Panc1 (cell line): ENCODE data around the gene SPAG5. TPM values are rescaled to one million over a fixed set of nuclear protein-coding genes. Genes with fewer than 3 reads are reported as not detected.

Experiments used
- ATAC-seq: fragments of 200-7000 bp; cut with Tn5 transposase; 2 replicates; pipeline ENCODE4 v1.9.1; 2020; ENCODE audit warnings: mild to moderate bottlenecking, moderate library complexity
- BruUV-seq: library from RNA; stranded (reverse); fragments of 400-500 nt; replicated peaks from 2 replicates; lab custom pipeline; 2021; lab: Mats Ljungman, UMichigan
- CTCF ChIA-PET: fragments of 300-600 bp; sonication (Branson Sonifier 250); formaldehyde crosslinking; loops from one replicate; lab custom pipeline; 2022; ENCODE audit warnings: antibody characterized with exemption; lab: Charles Lee
- POLR2A ChIA-PET: fragments of 300-600 bp; sonication (Branson Sonifier 250); formaldehyde crosslinking; loops from one replicate; lab custom pipeline; 2022; ENCODE audit warnings: antibody characterized with exemption; lab: Charles Lee
- DNase-seq: peaks from one replicate; pipeline ENCODE4 v3.0.0-alpha.2; 2010; ENCODE audit warnings: low read depth, low spot score
- H3K27ac ChIP-seq: 2 replicates; pipeline ENCODE4 v1.5.1; 2011; ENCODE audit warnings: mild to moderate bottlenecking, low read length, inconsistent platforms
- H3K27me3 ChIP-seq: fragments of 200-500 bp; sonication (Bioruptor generic); 2 replicates; pipeline ENCODE4 v1.6.0; 2014; ENCODE audit warnings: low read length, inconsistent platforms; ENCODE audit not compliant: control insufficient read depth, insufficient read depth
- H3K36me3 ChIP-seq: fragments of 200-500 bp; sonication (Bioruptor generic); 2 replicates; pipeline ENCODE4 v1.5.1; 2014; ENCODE audit warnings: inconsistent platforms, mild to moderate bottlenecking, low read length, moderate library complexity; ENCODE audit not compliant: control insufficient read depth, insufficient read depth
- H3K4me1 ChIP-seq: 2 replicates; pipeline ENCODE4 v1.5.1; 2011; ENCODE audit warnings: inconsistent platforms, mild to moderate bottlenecking, low read length, moderate library complexity; ENCODE audit not compliant: control insufficient read depth, insufficient read depth
- H3K4me3 ChIP-seq, 2 experiments: 2 replicates each; pipeline ENCODE4 v1.5.1; 2011 to 2012; ENCODE audit warnings: low read depth in 2 of 2, low read length in 2 of 2, mild to moderate bottlenecking in 2 of 2, inconsistent platforms in 1 of 2, moderate library complexity in 1 of 2
- H3K9me3 ChIP-seq: fragments of 200-500 bp; sonication (Bioruptor generic); 2 replicates; pipeline ENCODE4 v1.5.1; 2014; ENCODE audit warnings: low read depth, mild to moderate bottlenecking, inconsistent platforms, low read length, moderate library complexity; ENCODE audit not compliant: control insufficient read depth, insufficient read depth
- CTCF ChIP-seq: fragments of 450-650 bp; IDR thresholded peaks from 2 replicates; pipeline ENCODE4 v1.5.1; 2017; ENCODE audit warnings: mild to moderate bottlenecking
- POLR2AphosphoS5 ChIP-seq: IDR thresholded peaks from 2 replicates; pipeline ENCODE4 v1.6.1; 2012; ENCODE audit warnings: mild to moderate bottlenecking, low read depth, low read length, moderate library complexity
- REST ChIP-seq, 2 experiments: IDR thresholded peaks; 2 replicates each; pipeline ENCODE4 v1.6.1; 2011 to 2012; ENCODE audit warnings: low read depth in 2 of 2, control low read depth in 1 of 2, low read length in 1 of 2, mild to moderate bottlenecking in 1 of 2, moderate library complexity in 1 of 2; ENCODE audit not compliant: insufficient read depth in 1 of 2
- SIN3A ChIP-seq: IDR thresholded peaks from 2 replicates; pipeline ENCODE4 v1.6.1; 2012; ENCODE audit warnings: low read depth, mild to moderate bottlenecking, low read length, moderate library complexity, borderline replicate concordance; ENCODE audit not compliant: insufficient read depth
- TCF7L2 ChIP-seq: IDR thresholded peaks from 2 replicates; pipeline ENCODE4 v1.6.1; 2011; ENCODE audit warnings: mild to moderate bottlenecking, low read depth, low read length, inconsistent platforms
- in situ Hi-C: cut with HindIII; loops from 2 replicates; pipeline ENCODE4 v1.10.0; 2016; ENCODE audit warnings: low sequenced_read_pairs, low pct_unique_long_range_greater_than_20kb
- intact Hi-C: fragments of 100-400 bp; cut with micrococcal nuclease; formaldehyde crosslinking; loops from one replicate; pipeline ENCODE4 v1.10.0; 2022; ENCODE audit not compliant: unreplicated experiment
- total RNA-seq: library from RNA; stranded (reverse); gene quantifications from one replicate; pipeline ENCODE4 v1.2.1, GENCODE V29; 2021; ENCODE audit not compliant: unreplicated experiment

Gene SPAG5
- total RNA-seq, 1 experiment from 2014 or later: 152 TPM

- Histone ChIP-seq H3K9me3 (no peaks in the 10 kb centered on the region), H3K27me3 (no peaks in the 10 kb centered on the region), H3K4me3 (no peak overlapping the region), H3K4me1 (no peaks in the 10 kb centered on the region), H3K27ac (no peak overlapping the region), H3K36me3 (no peaks in the 10 kb centered on the region)
- ATAC-seq (no peak), DNase-seq (no peak)
- ChIA-PET CTCF (no interaction called here), POLR2A (no interaction called here)
- no TSS peak for BruUV-seq
- TF ChIP-seq TCF7L2: no peak
- TF ChIP-seq POLR2AphosphoS5: no peak
- TF ChIP-seq CTCF: no peak
- no peak for TF ChIP-seq REST (IDR thresholded peaks at IDR 0.05; ENCODE audit: insufficient read depth in 1 of 2, low read depth in 2 of 2, low read length in 1 of 2)
- no peak for TF ChIP-seq SIN3A
- intact Hi-C loops (no loop called here), in situ Hi-C loops (no loop called here)
Observed at GRCh38 chr17:28545141-28545503, 53.7 kb downstream of the SPAG5 start.

- intact Hi-C loops: no loop called here
- POLR2A ChIA-PET: interaction anchor here (0.6 kb wide), 1 partner anchor 197 kb away, joined by 5 read pairs; no protein-coding TSS in a partner anchor
- no peak for TF ChIP-seq POLR2AphosphoS5
- TF ChIP-seq SIN3A: no peak
- no peak for TF ChIP-seq TCF7L2
- no peak for TF ChIP-seq REST (IDR thresholded peaks at IDR 0.05; ENCODE audit: insufficient read depth in 1 of 2, low read depth in 2 of 2, low read length in 1 of 2)
- TF ChIP-seq CTCF: no peak
Observed at GRCh38 chr17:28544402-28545140, 54.3 kb downstream of the SPAG5 start.

More at GRCh38 chr17:28544402-28545140, 54.3 kb downstream of the SPAG5 start:
- H3K27ac ChIP-seq: no peak overlapping the region
- DNase-seq (no peak), ATAC-seq (no peak)
- H3K36me3 ChIP-seq: no peaks in the 10 kb centered on the region
- no peaks in the 10 kb centered on the region for H3K9me3 ChIP-seq
- no peaks in the 10 kb centered on the region for H3K27me3 ChIP-seq
- no peak overlapping the region for H3K4me3 ChIP-seq
- in situ Hi-C loops: no loop called here
- CTCF ChIA-PET: no interaction called here
- BruUV-seq: no TSS peak
- H3K4me1 ChIP-seq: no peaks in the 10 kb centered on the region
